ENCODE data around the gene CAND2.
"Not testable (repeated sequence)": the region's sequence is repeated elsewhere in the genome, so short reads cannot be mapped to it uniquely, and the experiment has no call there.

The CAND2 gene

DNA sequence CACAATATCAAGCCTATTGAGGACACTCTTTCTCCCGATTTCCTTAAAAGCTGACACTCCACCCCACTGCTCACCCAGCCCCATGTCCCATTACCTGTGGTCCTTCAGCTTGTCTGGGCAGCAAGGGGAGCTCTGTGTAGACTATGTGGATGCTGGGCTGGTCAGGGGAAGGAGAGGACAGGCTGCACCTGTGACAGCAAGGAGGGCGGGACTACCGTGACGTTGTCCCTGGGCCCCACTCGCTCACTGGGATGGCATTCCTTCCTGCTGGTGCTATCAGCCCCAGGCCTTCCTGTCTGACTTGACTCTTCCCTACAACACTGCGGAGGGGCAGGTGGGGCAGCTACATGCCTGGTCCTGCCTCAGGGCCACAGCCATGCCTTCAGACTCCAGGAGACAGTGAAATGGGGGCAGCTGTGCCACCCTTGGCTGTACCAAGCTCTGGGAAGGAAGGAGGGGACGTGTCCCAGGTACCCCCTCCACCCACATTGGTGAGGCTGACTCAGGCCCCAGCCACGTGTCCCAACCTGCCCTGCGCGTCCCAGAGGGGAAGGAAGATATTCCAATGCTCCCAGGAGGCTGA lies 37.3 kb upstream of the CAND2 start, which contains the start of gene TMEM40:
Gene TMEM40 (minus strand): TSS at position 163 of the 583 bp plus-strand sequence. CDS start 9,427 bp downstream, outside the sequence.
- H3K9me3 ChIP-seq (ENCODE audit: control insufficient read depth, insufficient read depth, low read length), result no peaks in the 10 kb centered on the region
- H3K9ac ChIP-seq (ENCODE audit: low read depth, low read length), result peak within 1 kb of the TSS; percentile 24; the same call in 1 of the 2 replicates
- no peaks in the 10 kb centered on the region for H3K36me3 ChIP-seq (ENCODE audit: insufficient read depth, low read length)
- peaks cover 33% of the 10 kb centered on the region for H3K4me1 ChIP-seq (ENCODE audit: insufficient read depth, low read length)

DNA sequence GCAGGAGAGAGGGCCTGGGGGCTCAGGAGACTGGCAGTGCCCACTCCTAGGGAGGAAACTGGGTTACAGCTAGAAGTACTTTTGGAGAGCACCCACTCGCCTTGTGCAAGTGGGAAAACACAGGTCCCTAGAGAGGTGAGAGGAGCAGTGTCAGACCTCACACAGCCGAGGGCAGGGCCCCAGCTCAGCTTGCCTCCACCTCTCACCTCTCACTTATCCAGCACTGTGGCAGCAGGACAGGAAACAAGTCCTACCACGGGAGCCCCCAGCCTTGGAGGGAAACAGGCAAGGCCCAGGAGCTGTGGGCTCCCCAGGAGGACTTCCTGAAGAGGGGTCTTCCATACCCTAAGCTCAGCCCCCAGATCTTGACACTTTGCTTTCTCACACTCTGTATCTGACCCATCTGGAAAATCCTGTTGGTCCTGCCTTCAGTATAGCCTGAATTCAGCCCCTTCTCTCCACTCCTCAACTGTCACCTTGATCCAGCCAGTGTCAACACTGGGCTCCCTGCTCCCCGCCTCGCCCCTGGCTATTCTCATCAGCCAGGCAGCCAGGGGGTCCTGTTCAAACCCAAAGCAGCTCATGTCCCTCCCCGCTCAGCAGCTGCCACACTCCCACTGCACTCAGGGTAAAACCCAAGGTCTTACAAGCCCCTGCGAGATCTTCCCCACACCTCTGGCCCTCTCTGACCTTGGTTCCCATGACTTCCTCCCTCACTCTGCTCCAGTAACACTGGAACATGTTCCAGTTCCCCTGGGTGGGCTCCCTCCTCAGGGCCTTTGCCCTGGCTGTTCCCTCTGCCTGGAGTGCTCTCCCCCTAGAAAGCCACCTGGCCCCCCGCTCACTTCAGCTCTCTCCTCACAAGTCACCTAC lies 36.6 kb upstream of the CAND2 start:
- Histone ChIP-seq H3K9me3 (ENCODE audit: control insufficient read depth, insufficient read depth, low read length) (no peaks in the 10 kb centered on the region), H3K4me1 (ENCODE audit: insufficient read depth, low read length) (peaks cover 33% of the 10 kb centered on the region), H3K36me3 (ENCODE audit: insufficient read depth, low read length) (no peaks in the 10 kb centered on the region), H3K9ac (ENCODE audit: low read depth, low read length) (no peak overlapping the region)

DNA sequence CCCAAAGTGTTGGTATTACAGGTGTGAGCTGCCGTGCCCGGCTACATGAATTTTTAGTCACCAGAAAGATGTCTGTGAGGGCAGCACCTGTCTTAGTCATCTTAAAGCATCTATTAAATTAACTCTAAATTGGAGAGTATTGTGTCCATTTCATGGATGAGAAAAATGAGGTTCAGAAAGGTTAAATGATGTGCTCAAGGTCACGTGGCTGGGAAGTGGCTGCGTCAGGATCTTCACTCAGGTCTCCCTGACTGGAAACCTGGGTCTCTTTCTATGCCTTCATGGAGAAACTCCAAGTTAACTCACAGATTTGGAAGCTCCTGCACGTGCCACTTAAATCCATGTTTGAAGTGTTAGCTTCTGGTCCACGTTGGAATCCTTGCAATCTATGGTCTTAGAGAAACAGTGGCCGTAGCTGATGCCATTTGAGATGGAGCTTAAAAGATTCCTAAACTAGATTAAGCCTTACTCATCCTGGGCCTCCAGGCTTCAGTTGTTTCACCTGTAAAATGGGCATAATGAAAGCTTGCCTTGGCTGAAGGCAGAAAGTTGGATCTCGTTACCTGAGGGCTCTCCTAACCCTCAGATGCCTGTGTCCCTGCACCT lies 32.2 kb upstream of the CAND2 start:
- Histone ChIP-seq H3K36me3 (ENCODE audit: insufficient read depth, low read length) (no peaks in the 10 kb centered on the region), H3K9ac (ENCODE audit: low read depth, low read length) (no peak overlapping the region), H3K9me3 (ENCODE audit: control insufficient read depth, insufficient read depth, low read length) (no peaks in the 10 kb centered on the region)

DNA sequence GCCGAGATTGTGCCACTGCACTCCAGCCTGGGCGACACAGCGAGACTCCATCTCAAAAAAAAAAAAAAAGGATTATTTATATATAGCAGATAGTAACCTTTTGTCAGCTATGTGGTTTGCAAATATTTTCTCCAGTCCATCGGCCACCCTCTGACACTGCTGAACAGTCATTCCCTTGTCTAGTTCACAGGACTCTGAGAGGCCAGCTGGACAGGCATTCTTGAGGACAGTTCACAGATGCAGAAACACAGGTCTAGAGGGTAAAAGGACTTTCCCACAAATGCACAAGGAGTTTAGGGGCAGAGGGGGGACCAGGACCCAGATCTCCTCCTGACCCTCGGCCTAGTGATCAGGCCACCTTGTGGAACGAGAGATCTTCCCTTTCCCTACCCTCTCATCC lies 29.9 kb upstream of the CAND2 start:
- Histone ChIP-seq H3K9me3 (ENCODE audit: control insufficient read depth, insufficient read depth, low read length) (no peaks in the 10 kb centered on the region), H3K4me1 (ENCODE audit: insufficient read depth, low read length) (peaks cover 11% of the 10 kb centered on the region; the same call in 1 of the 2 replicates), H3K36me3 (ENCODE audit: insufficient read depth, low read length) (no peaks in the 10 kb centered on the region), H3K9ac (ENCODE audit: low read depth, low read length) (no peak overlapping the region)

More for the DNA sequence above, 32.2 kb upstream of the CAND2 start:
- H3K4me1 ChIP-seq (ENCODE audit: insufficient read depth, low read length), result peaks cover 19% of the 10 kb centered on the region

DNA sequence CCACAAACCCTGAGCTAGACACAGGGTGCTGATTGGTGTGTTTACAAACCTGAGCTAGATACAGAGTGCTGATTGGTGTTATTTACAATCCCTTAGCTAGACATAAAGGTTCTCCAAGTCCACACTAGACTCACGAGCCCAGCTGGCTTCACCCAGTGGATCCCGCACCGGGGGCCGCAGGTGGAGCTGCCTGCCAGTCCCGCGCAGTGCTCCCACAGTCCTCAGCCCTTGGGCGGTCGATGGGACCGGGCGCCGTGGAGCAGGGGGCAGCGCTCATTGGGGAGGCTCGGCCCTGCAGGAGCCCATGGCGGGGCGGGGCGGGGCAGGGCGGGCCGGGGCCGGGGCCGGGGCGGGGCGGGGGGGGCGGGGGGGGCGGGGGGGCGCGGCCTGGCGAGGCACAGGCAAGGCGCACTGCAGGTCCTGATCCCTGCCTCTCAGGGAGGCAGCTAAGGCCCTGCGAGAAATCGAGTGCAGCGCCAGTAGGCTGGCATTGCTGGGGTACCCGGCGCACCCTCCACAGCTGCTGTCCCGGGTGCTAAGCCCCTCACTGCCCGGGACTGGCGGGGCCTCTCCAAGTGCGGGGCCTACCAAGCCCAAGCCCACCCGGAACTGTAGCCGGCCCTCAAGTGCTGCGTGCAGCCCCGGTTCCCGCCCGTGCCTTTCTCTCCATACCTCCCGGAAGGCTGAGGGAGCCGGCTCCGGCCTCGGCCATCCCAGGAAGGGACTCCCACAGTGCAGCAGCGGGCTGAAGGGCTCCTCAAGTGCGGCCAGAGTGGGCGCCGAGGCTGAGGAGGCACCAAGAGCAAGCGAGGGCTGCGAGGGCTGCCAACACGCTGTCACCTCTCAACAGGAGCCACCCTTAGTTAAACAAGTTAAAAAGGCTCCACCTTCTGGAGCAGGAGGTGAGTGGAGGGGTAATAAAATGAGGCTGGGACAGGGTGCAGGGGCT lies 27.6 kb upstream of the CAND2 start:
- no peaks in the 10 kb centered on the region for H3K9me3 ChIP-seq (ENCODE audit: control insufficient read depth, insufficient read depth, low read length)
- no peaks in the 10 kb centered on the region for H3K36me3 ChIP-seq (ENCODE audit: insufficient read depth, low read length)
- 0 out of 2 replicates have a peak, but pooled peaks cover 4% of the 10 kb centered on the region for H3K4me1 ChIP-seq (ENCODE audit: insufficient read depth, low read length)
- peak overlapping the region; percentile 40; the same call in 1 of the 2 replicates for H3K9ac ChIP-seq (ENCODE audit: low read depth, low read length)

DNA sequence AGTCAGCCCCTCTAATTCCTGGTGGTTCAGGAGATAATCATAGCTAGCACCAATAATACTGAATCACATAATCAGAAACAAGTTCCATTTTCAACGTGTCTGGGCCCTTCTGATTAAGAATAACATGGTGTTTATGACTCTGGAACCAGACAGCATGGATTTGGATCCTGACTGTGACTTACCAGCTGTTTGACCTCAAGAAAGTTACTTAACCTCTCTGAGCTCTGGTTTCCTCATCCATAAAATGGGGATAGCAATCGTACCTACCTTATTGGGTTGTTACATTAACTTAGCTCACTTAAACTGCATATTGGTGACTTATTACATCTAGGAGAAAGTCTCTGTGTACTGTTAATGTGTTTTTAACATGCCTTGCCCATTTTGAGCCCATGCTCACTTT lies 26.7 kb upstream of the CAND2 start:
- Histone ChIP-seq H3K4me1 (ENCODE audit: insufficient read depth, low read length) (0 out of 2 replicates have a peak, but pooled peaks cover 4% of the 10 kb centered on the region), H3K9me3 (ENCODE audit: control insufficient read depth, insufficient read depth, low read length) (no peaks in the 10 kb centered on the region)

DNA sequence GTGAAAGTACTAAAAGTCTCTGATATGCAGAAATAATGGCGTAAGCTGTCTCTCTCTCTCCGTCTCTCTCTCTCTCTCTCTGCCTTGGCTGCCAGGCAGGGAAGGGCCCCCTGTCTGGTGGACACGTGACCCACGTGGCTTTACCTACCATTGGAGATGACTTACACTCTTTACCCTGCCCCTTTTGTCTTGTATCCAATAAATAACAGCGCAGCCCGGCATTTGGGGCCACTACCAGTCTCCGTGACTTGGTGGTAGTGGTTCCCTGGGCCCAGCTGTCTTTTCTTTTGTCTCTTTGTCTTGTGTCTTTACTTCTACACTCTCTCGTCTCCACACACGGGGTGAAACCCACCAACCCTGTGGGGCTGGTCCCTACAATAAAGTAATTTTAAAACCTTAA lies 25.2 kb upstream of the CAND2 start:
- Histone ChIP-seq H3K9ac (ENCODE audit: low read depth, low read length) (no peak overlapping the region), H3K36me3 (ENCODE audit: insufficient read depth, low read length) (no peaks in the 10 kb centered on the region), H3K9me3 (ENCODE audit: control insufficient read depth, insufficient read depth, low read length) (no peaks in the 10 kb centered on the region), H3K4me1 (ENCODE audit: insufficient read depth, low read length) (0 out of 2 replicates have a peak, but pooled peaks cover 4% of the 10 kb centered on the region)

More for the DNA sequence above, 26.7 kb upstream of the CAND2 start:
- H3K36me3 ChIP-seq (ENCODE audit: insufficient read depth, low read length), result no peaks in the 10 kb centered on the region
- no peak overlapping the region for H3K9ac ChIP-seq (ENCODE audit: low read depth, low read length)

DNA sequence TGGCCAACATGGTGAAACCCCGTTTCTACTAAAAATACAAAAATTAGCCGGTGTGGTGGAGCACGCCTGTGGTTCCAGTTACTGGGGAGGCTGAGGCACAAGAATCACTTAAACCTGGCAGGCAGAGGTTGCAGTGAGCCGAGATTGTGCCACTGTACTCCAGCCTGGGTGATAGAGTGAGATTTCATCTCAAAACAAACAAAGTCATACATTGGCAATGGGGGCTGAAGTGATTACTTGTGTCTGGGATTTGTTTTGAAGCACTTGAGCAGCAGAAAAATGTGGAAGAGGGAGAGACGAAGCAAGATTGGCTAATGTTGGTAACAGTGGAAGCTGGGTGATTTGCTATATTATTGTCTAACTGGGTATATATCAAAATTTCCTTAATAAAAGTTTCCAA lies 24.0 kb upstream of the CAND2 start:
- Histone ChIP-seq H3K4me1 (ENCODE audit: insufficient read depth, low read length) (0 out of 2 replicates have a peak, but pooled peaks cover 4% of the 10 kb centered on the region), H3K36me3 (ENCODE audit: insufficient read depth, low read length) (no peaks in the 10 kb centered on the region), H3K9ac (ENCODE audit: low read depth, low read length) (no peak overlapping the region)

DNA sequence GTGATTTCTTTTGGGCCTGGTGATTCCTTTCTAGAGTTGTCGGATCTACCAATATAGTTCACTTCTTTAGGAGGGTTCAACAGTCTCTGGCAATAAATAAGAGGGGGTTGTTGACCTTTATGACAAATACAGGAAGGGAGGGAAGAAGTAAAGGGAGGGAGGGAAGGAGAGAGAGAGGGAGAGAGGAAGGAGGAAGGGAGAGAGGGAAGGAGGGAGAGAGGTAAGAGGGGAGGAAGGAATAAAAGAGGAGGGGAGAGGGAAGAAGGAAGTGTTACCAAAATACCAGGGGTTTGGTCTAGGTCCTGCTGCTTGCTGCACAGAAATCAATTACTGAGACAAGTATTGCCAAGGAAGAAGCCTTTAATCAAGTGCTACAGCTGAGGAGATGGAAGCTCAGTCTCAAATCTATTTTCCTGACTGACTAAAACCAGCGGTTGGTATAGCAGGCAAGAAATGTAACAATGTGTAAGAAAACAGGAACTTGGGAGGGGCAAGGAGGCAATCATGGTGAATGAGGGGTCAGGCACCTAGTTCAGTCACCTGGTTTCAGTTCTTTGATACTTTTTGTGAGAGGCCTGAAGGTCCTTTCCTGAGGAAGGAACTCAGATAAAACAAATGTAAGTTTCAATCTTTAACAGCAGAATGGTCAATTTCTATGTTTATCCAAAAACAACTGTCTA lies 23.3 kb upstream of the CAND2 start:
- no peaks in the 10 kb centered on the region for H3K36me3 ChIP-seq (ENCODE audit: insufficient read depth, low read length)
- no peak overlapping the region for H3K9ac ChIP-seq (ENCODE audit: low read depth, low read length)
- H3K9me3 ChIP-seq (ENCODE audit: control insufficient read depth, insufficient read depth, low read length), result no peaks in the 10 kb centered on the region
- 0 out of 2 replicates have a peak, but pooled peaks cover 4% of the 10 kb centered on the region for H3K4me1 ChIP-seq (ENCODE audit: insufficient read depth, low read length)

More for the DNA sequence above, 24.0 kb upstream of the CAND2 start:
- no peaks in the 10 kb centered on the region for H3K9me3 ChIP-seq (ENCODE audit: control insufficient read depth, insufficient read depth, low read length)

DNA sequence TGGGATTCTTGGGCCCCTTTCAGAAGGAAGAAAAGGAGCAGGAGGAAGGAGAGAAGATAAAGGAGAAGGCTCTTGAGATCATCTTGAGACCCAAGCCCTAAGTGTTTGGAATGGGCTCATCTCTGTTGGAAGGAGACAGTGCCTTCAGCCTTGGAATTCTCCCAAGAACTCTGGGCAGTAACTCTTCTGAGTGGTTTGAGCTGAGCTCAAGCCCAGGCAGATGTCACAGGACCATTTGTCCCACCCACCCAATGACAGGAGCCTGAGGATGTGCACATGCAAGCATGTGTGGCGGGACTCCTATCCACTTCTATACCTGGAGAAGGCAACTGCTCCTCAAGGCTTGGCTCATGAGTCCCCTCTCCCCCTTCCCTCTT lies 22.8 kb upstream of the CAND2 start:
- no peaks in the 10 kb centered on the region for H3K36me3 ChIP-seq (ENCODE audit: insufficient read depth, low read length)
- no peak overlapping the region for H3K9ac ChIP-seq (ENCODE audit: low read depth, low read length)
- H3K9me3 ChIP-seq (ENCODE audit: control insufficient read depth, insufficient read depth, low read length), result no peaks in the 10 kb centered on the region
- 0 out of 2 replicates have a peak, but pooled peaks cover 4% of the 10 kb centered on the region for H3K4me1 ChIP-seq (ENCODE audit: insufficient read depth, low read length)

DNA sequence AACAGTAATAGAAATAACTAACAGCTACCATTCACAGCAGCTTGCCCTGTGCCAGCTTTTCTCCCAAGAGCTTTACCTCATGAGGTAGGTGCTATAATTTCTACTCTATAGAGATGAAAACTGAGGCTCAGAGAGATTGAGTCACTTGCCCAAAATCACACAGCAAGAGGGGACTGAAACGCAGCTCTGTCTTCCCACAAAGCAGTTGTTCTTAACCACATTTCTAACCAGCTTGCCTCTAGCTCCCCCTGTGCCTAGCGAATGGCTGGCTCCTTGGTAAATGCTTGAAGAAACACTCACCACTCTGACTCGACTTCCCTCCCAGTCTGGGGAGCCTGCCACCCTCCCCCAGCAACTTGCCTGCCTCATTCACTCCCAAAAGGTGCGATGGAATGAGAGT lies 21.9 kb upstream of the CAND2 start:
- H3K36me3 ChIP-seq (ENCODE audit: insufficient read depth, low read length), result no peaks in the 10 kb centered on the region
- no peak overlapping the region for H3K9ac ChIP-seq (ENCODE audit: low read depth, low read length)
- 0 out of 2 replicates have a peak, but pooled peaks cover under 1% of the 10 kb centered on the region for H3K4me1 ChIP-seq (ENCODE audit: insufficient read depth, low read length)
- H3K9me3 ChIP-seq (ENCODE audit: control insufficient read depth, insufficient read depth, low read length), result no peaks in the 10 kb centered on the region

DNA sequence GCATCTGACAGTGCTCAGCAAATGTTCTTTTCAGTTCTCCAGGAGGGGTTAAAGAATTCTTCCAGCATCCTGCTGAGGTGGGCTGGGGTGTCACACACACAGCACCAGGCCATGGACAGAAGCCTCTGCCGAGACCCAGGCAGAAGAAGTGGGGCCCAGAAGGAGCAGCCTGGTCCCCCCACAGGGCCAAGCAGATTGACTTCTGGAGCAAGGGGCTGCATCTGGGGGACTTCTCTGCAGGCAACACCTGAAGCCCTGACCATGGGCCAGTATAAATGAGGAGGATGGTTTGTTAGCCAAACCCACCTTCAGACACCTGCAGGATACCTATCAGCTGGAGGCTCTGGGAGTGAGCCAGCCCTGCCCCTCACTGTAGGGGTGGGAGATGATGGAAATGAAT lies 21.3 kb upstream of the CAND2 start:
- Histone ChIP-seq H3K4me1 (ENCODE audit: insufficient read depth, low read length) (no peaks in the 10 kb centered on the region), H3K9me3 (ENCODE audit: control insufficient read depth, insufficient read depth, low read length) (no peaks in the 10 kb centered on the region), H3K36me3 (ENCODE audit: insufficient read depth, low read length) (no peaks in the 10 kb centered on the region), H3K9ac (ENCODE audit: low read depth, low read length) (no peak overlapping the region)

DNA sequence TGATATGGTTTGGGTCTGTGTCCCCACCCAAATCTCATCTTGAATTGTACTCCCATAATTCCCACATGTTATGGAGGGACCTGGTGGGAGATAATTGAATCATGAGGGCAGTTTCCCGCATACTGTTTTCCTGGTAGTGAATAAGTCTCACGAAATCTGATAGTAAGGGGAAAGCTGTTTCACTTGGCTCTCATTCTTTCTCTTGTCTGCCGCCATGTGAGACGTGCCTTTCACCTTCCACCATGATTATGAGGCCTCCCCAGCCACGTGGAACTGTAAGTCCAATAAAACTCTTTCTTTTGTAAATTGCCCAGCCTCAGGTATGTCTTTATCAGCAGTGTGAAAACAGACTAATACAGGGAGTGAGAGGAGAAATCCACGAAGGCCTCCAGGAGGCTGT lies 20.5 kb upstream of the CAND2 start:
- not testable (repeated sequence) for H3K9ac ChIP-seq (ENCODE audit: low read depth, low read length); H3K9me3 ChIP-seq (ENCODE audit: control insufficient read depth, insufficient read depth, low read length); H3K36me3 ChIP-seq (ENCODE audit: insufficient read depth, low read length); H3K4me1 ChIP-seq (ENCODE audit: insufficient read depth, low read length)
